ENCODE data around the gene CCDC191. TPM values are rescaled to one million over a fixed set of nuclear protein-coding genes. Genes with fewer than 3 reads are reported as not detected.

Gene CCDC191, protein sequence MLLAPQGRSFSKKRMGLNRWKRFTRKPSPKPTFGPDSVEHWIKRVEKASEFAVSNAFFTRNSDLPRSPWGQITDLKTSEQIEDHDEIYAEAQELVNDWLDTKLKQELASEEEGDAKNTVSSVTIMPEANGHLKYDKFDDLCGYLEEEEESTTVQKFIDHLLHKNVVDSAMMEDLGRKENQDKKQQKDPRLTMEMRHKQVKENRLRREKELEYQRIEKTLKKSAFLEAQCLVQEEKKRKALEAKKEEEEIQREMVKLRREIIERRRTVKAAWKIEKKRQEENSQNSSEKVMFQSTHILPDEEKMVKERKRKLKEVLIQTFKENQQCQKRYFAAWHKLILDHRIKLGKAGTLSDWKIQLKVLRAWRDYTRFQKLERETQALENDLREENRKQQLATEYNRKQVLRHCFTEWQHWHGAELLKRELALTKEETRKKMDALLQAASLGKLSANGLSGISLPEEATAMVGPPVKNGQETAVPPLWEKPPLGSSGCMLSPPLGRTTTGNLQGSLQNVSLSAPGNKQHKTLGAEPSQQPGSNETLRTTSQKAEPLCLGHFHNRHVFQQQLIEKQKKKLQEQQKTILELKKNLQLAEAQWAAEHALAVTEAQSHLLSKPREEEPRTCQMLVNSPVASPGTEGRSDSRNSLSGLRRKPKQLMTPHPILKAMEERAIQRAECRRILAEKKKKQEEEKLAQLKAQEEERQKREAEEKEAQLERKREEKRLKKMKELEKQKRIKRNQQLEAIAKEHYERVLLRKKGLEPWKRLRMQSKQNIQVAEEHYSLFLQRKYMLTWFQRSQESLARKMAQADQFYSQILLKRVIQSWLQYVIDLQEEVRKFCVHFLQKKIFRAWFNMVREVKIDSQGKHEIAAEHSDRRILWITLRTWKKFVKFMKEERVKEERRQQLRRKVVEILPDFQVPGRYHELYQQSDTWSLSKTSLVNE
- 0.51 and 1.3 TPM in 2 replicates for total RNA-seq (2014; rRNA removed)
- 0.29 TPM for polyA plus RNA-seq (2012)

DNA sequence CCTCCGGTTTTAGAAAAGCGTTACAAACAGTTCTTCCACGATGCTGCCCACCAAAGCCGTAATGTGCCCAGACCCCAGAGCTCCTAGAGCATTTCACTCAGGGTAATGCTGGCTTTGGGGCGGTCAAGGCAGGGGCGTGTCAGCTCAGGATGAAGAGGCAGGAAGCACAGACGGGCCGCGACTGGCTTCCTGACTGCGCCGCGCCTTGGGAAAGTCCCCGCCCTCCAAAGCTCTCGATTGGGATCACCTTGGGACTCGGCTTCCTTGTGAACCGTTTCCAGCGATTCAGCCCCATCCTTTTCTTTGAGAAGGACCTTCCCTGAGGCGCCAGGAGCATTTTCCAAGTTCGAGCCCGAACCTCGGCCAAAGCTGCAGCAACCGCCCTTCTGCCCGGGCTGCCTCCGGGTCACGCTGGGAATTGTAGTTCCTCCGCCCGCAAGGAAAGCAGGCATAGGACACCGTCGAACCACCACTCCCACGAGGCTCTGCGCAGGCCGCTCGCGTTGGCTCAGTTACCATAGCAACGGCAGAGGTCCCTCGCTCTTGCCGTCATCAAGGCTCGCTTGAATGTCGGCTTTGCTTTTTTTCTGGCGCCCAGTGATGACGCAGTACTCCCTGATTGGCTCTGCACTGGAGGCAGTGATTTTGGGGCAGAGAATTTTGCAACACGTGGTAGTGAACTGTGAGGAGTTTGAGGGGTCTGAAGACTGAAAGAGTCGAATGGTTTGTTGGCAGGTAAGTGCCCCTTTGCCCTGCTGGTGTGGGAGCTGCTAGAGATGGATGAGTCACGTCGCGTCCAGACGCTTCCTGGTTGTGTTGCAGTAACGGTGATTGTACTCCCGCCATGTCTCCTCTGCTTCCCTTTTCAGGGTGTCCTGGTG is at the start of gene CCDC191, which contains the start of gene QTRT2:
Gene CCDC191 (minus strand): TSS at position 397 of the 881 bp plus-strand sequence. CDS start 60 bp downstream, at position 337.
Gene QTRT2 (plus strand): TSS at position 608 of the 881 bp plus-strand sequence. CDS start 8,521 bp downstream, outside the sequence.
- DNase-seq (ENCODE audit: low read depth): peak; percentile 99

DNA sequence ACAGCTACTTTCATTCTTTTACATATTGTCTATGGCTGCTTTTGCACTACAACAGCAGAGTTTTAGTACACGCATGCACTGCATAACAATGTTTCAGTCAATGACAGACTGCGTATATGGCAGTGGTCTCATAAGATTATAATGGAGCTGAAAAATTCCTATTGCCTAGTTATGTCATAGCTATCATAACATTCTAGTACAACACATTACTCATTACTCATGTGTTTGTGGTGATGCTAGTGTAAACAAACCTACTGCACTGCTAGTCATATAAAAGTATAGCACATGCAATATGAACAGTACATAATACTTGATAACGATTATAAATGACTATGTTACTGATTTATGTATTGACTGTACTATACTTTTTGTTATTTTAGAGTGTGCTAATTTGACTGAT is 48.1 kb upstream of the CCDC191 start:
- DNase-seq (ENCODE audit: low read depth): peak; percentile 36

DNA sequence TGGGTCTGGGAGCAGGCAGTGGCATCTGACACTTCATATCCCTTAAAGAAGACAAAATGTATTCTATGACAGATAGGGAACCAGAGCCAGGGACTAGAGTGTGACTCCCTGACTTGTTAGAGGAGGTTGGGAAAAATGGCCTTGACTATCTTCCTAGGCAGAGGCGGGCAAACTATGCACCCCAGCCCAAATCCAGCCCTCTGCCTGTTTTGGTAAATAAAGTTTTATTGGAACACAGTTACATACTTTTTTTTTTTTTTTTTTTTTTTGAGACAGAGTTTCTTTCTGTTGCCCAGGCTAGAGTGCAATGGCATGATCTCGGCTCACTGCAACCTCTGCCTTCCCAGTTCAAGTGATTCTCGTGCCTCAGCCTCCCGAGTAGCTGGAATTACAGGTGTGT is 47.5 kb upstream of the CCDC191 start:
- no peak for DNase-seq (ENCODE audit: low read depth)

DNA sequence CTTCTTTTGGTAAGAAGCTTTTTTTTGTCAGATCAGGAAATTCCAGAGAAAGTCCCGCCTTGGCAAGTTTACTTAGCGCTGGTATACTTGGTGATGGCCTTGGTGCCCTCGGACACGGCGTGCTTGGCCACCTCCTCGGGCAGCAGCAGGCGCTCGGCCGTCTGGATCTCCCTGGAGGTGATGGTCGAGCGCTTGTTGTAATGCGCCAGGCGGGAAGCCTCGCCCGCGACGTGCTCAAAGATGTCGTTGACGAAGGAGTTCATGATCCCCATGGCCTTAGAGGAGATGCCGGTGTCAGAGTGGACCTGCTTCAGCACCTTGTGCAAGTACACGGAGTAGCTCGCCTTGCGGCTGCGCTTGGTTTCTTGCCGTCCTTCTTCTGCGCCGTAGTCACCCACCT is 46.9 kb upstream of the CCDC191 start:
- no peak for DNase-seq (ENCODE audit: low read depth)

DNA sequence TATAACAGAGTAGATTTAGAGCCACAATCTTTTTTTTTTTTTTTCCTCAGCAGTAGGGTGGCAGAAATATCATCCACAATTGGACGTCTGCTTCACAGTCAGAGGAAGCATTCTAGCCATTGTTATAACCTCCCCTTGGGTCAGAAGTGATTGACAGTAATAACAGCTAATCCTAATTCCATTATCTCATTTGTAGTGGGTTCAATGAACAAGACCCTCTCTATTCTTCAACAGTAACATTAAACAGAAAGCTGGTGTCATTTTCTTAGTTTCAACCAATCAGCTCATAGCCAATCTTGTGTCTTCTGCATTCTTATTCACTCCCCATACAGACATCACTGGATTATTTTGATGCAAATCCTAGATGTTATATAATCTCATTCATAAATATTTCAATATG is 44.8 kb upstream of the CCDC191 start:
- DNase-seq (ENCODE audit: low read depth): no peak

DNA sequence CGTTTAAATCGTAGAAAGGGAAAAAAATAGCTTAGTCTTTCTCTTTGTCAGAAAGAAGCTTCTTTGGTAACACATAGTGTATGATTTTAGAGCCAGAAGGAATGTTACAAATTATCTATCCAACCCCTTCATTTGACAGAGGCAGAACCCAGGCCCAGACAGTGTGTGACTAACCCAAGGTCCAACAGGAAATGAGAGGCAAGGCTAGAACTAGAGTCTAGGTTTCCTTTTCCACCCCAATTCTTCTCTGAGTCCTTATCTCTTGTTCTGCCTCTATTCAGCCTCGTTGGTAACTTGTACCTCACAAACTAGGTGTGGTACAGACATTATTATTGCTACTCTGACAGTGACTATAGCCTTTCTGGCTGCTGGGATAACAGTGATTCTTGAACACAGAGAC is 39.5 kb upstream of the CCDC191 start:
- no peak for DNase-seq (ENCODE audit: low read depth)

DNA sequence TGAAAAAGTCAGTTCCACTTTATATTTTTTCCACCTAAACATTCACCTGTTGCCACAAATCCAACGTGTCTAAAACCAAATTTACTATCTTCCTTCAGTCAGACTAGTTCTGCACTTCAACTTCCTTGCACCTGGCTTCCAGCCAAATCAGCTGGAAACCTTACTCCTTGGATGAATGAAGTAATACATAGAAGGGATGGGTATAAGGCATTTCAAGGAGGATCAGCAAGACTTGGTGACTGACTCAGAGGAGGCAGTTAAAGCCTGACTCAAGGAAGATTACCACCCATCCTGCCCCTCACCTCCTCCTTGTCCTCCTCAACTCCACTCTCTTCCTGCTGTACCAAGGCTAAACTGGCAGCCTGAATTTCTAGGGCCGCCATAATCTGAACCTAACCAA is 37.3 kb upstream of the CCDC191 start:
- DNase-seq (ENCODE audit: low read depth): peak; percentile 65

DNA sequence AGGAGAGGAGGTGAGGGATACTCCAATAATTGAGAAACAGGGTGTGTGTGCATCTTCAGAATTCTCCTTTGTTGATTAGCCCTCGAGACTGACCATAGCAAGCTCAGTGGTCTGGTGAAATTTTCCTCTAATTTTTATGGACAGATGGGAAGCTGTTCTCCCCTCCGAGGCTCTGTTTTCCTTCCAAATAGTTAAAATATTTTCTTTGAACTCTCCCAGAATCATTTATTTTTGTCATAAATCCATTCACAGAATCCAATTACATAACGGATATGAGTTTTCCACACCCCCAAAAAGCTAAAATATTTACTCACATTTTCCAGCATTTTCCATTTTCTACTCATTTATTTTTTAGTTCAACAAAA is 36.7 kb upstream of the CCDC191 start:
- no peak for DNase-seq (ENCODE audit: low read depth)

DNA sequence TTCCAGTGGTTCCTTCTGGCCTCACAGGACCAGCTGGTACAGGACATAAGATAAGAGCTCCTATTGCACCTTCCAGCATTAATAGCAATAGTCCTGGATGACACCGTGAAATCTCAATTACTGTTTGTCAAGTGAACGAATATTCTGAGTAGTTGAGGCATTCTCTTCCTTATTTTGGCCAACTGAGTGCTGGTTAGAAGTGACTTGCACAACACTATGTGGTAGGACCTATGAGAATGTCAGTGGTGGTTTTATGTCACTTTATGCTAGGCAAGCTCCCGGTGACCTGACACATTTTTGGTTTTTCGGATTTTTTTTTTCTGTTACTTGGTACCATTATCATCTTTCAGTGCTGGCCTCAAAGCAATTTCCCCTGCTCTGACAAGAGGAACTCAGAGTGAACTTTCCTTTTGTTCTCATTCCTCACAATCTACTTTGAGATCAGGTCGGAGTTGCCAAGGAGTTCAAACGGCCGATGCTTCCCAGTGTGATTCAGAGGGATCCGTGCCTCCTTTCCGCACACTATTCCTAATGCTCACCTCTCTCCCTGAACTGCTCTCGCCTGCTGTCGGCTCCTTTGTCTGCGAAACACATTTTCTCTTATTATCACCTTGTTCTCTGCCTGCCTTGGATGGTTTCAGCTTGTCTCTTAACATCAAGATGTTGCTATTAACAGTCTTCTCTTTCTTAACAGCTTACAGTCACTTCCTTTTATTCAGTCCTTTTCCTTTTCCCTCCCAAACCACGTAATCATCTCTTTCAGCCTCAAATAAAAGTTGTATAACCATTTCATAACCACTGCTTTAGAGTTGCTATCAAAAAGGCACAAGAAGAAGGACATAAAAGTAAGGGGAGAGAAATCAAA is 36.1 kb upstream of the CCDC191 start:
- DNase-seq (ENCODE audit: low read depth): no peak

DNA sequence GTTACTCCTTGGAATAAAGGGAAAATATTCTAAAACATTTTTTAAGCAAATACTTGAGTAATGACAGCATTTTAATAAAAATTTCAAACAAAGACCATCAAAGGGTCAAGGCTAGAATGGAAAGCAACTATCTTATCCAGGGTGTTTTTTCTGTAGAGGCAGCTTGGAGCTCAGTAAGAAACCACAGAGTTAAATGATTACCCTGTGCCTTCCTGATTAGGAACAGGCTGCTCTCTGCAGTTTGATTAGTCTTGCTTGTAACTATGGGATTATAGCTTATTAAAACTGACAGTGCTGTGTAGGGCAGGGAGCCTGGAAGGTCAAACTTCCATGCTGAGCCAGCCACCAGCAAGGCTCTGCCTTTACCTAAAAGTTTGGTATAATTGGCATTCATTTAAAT is 33.3 kb upstream of the CCDC191 start:
- no peak for DNase-seq (ENCODE audit: low read depth)

DNA sequence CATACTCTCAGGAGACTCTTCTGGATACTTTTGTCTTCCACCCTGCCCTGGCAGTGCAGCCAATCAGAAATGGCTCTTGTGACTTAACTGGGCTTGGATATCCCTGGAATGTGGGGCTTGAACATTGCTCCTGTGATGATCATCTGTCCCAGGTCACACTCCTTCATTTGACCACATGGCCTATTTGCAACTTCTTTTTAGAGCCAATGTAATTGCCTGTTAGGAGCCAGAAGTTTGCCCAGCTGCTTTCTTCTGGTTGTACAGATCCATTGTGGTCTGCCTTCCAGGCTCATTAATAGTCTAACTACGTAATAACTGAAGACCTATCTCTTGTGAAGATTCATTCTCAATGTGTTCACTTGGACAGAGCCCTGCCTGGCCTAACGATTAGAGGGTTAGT is 30.0 kb upstream of the CCDC191 start:
- DNase-seq (ENCODE audit: low read depth): no peak

DNA sequence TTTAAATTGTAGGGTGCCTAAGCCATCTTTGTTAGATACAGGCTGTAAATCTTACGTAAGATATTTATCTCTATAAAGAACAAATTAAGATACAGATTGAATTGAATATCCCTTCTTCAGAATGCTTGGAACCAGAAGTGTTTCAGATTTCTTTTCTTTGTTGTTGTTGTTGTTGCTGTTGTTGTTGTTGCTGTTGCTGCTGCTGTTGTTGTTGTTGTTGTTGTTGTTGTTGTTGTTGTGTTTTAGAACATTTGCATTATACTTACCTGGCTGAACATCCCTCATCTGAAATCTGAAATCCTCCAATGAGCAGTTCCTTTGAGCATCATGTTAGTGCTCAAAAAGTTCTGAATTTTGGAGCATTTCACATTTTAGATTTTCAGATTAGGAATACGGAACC is 26.8 kb upstream of the CCDC191 start:
- DNase-seq (ENCODE audit: low read depth): no peak

DNA sequence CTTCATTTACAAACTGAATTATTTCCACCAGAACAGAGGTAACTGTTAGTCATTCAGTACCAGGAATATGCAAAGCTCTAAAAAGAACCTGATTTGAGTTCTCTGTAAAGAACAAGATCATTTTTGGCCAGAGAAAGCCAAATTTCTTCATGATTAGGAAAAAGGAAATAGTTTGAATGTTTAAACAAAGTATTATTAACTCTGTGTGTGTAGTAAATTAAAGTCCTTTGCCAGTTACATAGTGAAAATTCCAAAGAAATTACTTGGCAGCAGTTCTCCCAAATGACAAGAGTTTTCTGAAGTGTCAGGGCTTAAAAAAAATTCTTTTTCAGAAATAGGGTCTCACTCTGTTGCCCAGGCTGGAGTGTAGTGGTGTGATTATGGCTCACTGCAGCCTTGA is 24.7 kb upstream of the CCDC191 start:
- DNase-seq (ENCODE audit: low read depth): no peak

DNA sequence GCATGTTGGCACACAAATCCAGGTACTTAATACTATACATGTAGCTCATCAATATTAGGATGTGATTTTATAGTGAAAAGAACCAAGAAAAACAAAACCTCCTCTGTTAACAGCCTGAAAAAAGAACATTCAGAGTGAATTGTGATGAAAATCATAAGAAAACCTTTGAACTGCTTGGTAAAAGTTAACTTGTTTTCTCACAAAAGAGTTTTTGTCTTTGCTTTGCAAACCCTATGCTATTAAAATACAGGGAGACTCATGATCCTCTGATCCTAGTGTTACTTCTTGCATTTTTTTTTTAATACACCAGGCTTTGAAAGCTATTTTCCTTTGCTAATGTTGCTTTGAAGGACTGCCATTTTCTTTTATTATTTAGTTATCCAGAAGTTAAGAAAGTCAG is 23.9 kb upstream of the CCDC191 start:
- DNase-seq (ENCODE audit: low read depth): no peak

DNA sequence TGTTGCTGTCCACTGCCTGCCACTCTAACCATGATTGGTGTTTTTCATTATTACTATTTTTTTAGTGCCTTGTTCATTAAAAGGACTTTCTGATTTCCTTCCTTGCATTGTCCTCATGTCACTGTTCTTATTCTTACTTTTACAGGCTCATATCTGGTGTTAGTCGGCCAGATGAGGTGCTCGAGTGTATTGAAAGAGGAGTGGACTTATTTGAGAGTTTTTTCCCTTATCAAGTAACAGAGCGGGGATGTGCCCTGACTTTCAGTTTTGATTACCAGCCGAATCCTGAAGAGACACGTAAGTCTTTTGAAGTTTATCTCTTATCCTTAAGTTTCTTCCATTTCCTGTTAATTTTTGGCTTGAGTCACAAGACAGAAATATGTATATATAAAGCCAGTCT is 23.4 kb upstream of the CCDC191 start:
- DNase-seq (ENCODE audit: low read depth): no peak

DNA sequence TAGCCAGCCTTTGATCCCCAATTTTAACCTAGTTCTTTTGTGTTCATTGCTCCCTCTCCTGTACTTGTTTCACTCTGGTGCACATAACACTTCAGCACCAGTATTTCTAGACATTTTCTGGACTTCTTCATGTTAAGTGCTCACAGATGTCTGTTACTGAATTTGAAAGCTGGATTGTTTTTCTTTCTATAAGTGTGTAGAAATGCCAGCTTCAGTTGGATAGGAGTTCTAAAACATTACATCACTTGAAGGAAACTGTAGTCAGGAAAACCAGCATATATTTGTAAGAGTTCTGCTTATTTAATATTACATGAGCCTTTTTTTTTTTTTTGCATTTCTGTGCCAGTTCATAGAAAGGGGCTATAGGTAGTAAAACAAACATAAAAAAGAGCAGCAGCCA is 21.8 kb upstream of the CCDC191 start:
- DNase-seq (ENCODE audit: low read depth): no peak

DNA sequence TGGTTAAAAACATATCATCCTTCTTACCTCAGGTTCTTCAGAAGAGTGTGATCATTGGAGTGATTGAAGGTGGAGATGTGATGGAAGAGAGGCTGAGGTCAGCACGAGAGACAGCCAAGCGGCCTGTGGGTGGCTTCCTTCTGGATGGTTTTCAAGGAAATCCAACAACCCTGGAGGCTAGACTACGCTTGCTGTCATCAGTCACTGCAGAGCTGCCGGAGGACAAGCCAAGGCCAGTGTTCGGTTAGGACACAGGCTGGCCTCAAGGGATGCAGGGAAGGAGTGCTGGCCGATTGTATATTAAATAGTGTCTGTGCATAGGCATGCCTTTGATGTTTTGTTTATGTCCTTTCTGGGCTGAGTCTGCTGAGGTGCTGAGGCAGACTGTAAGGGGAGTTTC is 20.4 kb upstream of the CCDC191 start:
- DNase-seq (ENCODE audit: low read depth): no peak

DNA sequence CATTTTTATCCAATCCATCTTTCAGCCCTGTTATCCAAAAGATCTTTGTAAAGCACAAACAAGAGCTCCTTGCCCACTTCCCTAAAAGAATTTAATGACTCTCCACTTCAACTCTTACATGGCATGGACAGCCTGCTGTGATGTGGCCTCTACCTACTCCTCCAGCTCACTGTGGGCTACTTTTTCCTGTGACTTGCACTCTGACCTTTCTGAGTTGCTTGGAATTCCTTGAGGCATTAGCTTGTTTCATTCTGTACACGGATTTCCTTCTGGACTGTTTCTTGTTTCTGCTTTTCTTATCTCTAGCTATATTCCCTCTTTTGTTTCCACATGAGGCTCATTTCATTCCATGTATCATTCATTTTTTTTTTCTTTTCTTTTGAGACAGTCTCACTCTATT is 15.5 kb upstream of the CCDC191 start:
- no peak for DNase-seq (ENCODE audit: low read depth)

DNA sequence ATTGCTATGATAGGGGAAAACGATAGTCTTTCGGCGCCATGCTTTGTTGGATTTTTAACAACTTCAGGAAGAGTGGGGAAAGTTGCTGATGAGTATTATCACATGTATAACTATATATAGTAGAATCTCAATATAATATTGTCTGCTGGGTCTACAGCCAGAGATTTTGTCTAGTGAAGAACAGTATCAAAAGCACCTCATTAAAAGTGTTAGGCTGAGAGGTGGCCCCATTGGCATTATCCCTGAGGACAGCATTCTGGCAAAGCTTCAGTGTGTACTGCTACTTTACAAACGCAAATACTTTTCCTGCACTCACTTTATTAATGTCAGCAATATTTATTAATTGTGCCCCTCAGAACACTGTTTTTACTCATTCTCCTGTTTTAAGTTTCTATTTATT is 12.0 kb upstream of the CCDC191 start:
- no peak for DNase-seq (ENCODE audit: low read depth)

DNA sequence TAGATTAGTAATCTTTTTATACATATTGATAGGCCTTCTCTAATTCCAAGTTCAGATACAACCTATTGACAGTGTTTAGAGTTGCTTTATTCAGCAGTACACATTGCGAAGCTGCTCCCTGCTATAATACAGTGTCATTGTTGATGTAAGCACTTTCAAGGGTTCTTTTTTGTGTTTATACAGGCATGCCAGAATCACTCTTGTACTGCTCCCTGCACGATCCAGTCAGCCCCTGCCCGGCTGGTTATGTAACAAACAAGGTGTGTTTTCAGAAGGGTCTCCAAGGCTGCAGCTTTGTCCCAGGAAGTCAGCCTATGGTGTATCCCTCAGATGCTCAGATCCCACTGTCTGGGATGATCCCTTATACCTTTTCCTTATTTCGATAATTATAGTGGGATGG is 11.5 kb upstream of the CCDC191 start:
- no peak for DNase-seq (ENCODE audit: low read depth)

Data from LHCN-M2 (cell line).